Measurements from ENCODE around the gene UBE2G2. TPM values are rescaled to one million over a fixed set of nuclear protein-coding genes. Genes with fewer than 3 reads are reported as not detected.

The UBE2G2 gene
- polyA plus RNA-seq, 1 donor from 2014 or later: 127 TPM

DNA sequence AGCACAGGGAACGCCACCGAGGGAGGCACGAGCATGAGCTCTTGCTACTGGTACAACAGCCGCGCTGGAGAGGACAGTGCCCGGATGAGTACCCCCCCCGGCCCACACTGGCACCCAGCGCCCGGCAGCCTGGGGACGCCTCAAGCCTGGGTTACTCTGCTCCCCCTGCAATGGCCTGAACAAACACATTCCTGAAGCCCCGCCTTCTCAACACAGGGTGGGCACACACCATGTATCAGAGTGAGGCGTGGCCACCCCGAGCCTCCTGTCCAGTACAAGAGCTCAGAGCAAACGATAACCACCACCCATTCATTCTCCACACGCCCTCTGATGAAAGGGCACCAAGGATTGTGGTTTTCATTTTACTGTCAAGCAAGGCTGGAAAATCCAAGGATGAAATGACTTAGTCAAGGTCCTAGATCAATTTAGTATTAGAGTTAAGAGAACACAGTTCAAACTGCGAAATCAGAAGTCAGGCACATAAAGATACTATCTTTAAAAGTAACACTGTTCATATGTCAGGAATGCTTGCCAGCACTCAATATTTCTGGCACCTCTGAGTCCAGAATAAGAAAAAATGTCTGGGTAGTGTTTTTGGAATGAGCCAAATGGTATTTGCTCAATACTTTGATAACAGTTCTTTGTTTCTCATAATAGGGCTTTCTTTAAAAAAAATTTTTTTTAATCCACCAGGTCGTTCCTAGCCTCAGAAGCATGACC is 22.0 kb downstream of the UBE2G2 start:
- no peak overlapping the region for H3K9ac ChIP-seq (ENCODE audit: low read length)
- H3K27ac ChIP-seq (ENCODE audit: low read length): no peak overlapping the region
- no peaks in the 10 kb centered on the region for H3K27me3 ChIP-seq (ENCODE audit: insufficient read depth, low read depth, low read length)
- no peak overlapping the region for H2AFZ ChIP-seq (ENCODE audit: low read depth, low read length)
- no peaks in the 10 kb centered on the region for H3K9me3 ChIP-seq (ENCODE audit: low read length)
- H4K20me1 ChIP-seq (ENCODE audit: insufficient read depth): no peaks in the 10 kb centered on the region
- no peak overlapping the region for H3K4me3 ChIP-seq (ENCODE audit: low read length)
- no peak overlapping the region for H3K4me2 ChIP-seq (ENCODE audit: low read length)
- no peaks in the 10 kb centered on the region for H3K9me2 ChIP-seq (ENCODE audit: insufficient read depth, low read length)
- no peaks in the 10 kb centered on the region for H3F3A ChIP-seq (ENCODE audit: insufficient read depth, low read length, poor library complexity, severe bottlenecking)
- TF ChIP-seq EP300 (conservative IDR thresholded peaks at IDR 0.05; ENCODE audit: poor library complexity, severe bottlenecking) (no peak), TAF1 (IDR thresholded peaks at IDR 0.05; ENCODE audit: low read depth) (no peak), MXI1 (conservative IDR thresholded peaks at IDR 0.05; ENCODE audit: poor library complexity, severe bottlenecking) (no peak), REST (IDR thresholded peaks at IDR 0.05; ENCODE audit: borderline replicate concordance) (no peak), RAD21 (conservative IDR thresholded peaks at IDR 0.05) (no peak), EZH2 (IDR thresholded peaks at IDR 0.05; ENCODE audit: borderline replicate concordance, insufficient read depth, low read length, poor library complexity, severe bottlenecking) (no peak), POLR2AphosphoS5 (IDR thresholded peaks at IDR 0.05) (no peak), SMC3 (conservative IDR thresholded peaks at IDR 0.05; ENCODE audit: poor library complexity) (no peak)
- TF ChIP-seq, protein P1, sequence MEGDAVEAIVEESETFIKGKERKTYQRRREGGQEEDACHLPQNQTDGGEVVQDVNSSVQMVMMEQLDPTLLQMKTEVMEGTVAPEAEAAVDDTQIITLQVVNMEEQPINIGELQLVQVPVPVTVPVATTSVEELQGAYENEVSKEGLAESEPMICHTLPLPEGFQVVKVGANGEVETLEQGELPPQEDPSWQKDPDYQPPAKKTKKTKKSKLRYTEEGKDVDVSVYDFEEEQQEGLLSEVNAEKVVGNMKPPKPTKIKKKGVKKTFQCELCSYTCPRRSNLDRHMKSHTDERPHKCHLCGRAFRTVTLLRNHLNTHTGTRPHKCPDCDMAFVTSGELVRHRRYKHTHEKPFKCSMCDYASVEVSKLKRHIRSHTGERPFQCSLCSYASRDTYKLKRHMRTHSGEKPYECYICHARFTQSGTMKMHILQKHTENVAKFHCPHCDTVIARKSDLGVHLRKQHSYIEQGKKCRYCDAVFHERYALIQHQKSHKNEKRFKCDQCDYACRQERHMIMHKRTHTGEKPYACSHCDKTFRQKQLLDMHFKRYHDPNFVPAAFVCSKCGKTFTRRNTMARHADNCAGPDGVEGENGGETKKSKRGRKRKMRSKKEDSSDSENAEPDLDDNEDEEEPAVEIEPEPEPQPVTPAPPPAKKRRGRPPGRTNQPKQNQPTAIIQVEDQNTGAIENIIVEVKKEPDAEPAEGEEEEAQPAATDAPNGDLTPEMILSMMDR (IDR thresholded peaks at IDR 0.05; ENCODE audit: poor library complexity, severe bottlenecking): no peak
- H3K79me2 ChIP-seq (replicated peaks; ENCODE audit: insufficient read depth, low read length): no peaks in the 10 kb centered on the region
- no peaks in the 10 kb centered on the region for H3K36me3 ChIP-seq (ENCODE audit: insufficient read depth, low read length)

DNA sequence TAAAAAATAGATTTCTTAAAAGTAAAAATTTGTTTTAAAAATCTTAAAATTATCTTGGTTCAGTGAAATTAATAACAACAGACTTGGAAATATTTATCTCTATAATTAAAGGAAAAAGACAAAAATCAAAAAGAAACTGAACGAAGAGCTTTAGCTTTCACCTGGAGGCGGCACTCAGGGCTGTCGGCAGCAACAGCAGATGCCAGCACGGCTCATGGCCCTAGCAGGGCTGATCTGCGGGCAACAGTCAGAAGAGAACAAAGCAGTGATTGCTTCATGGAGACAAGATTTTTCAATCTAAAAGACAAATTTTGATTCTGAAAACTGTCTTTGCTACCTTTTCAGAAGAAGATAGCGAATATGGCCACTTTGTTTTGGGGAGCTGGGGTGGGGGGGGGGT is 22.6 kb downstream of the UBE2G2 start:
- H3K79me2 ChIP-seq (replicated peaks; ENCODE audit: insufficient read depth, low read length): no peaks in the 10 kb centered on the region
- no peak overlapping the region for H2AFZ ChIP-seq (ENCODE audit: low read depth, low read length)
- no peaks in the 10 kb centered on the region for H3K9me2 ChIP-seq (ENCODE audit: insufficient read depth, low read length)
- H3K36me3 ChIP-seq (ENCODE audit: insufficient read depth, low read length): no peaks in the 10 kb centered on the region
- H3K27ac ChIP-seq (ENCODE audit: low read length): no peak overlapping the region
- H3F3A ChIP-seq (ENCODE audit: insufficient read depth, low read length, poor library complexity, severe bottlenecking): no peaks in the 10 kb centered on the region
- no peak overlapping the region for H3K4me2 ChIP-seq (ENCODE audit: low read length)
- no peak overlapping the region for H3K4me3 ChIP-seq (ENCODE audit: low read length)
- H4K20me1 ChIP-seq (ENCODE audit: insufficient read depth): no peaks in the 10 kb centered on the region
- no peaks in the 10 kb centered on the region for H3K9me3 ChIP-seq (ENCODE audit: low read length)
- TF ChIP-seq, protein P1 (IDR thresholded peaks at IDR 0.05; ENCODE audit: poor library complexity, severe bottlenecking): no peak
- no peak overlapping the region for H3K9ac ChIP-seq (ENCODE audit: low read length)
- H3K27me3 ChIP-seq (ENCODE audit: insufficient read depth, low read depth, low read length): no peaks in the 10 kb centered on the region

All from neural cell (in vitro differentiated cells).